Measurements from ENCODE around the gene PDCD7.
"Not testable (repeated sequence)": the region's sequence is repeated elsewhere in the genome, so short reads cannot be mapped to it uniquely, and the experiment has no call there.

PDCD7 gene

DNA sequence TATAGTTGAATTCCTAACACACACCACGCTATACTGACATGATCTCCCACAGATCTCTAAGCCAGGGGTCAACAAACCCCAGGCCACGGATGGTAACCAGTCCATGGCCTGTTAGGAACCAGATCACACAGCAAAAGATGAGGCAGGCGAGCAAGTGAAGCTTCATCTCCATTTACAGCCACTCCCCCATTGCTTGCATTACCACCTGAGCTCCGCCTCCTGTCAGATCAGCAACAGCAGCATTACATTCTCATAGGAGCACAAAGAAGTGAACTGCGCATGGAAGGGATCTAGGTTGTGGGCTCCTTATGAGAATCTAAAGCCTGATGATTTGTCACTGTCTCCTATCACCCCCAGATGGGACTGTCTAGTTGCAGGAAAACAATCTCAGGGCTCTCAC, 2.7 kb downstream of the PDCD7 start:
- DNase-seq (ENCODE audit: low read depth in 2 of 2), result no peak

DNA sequence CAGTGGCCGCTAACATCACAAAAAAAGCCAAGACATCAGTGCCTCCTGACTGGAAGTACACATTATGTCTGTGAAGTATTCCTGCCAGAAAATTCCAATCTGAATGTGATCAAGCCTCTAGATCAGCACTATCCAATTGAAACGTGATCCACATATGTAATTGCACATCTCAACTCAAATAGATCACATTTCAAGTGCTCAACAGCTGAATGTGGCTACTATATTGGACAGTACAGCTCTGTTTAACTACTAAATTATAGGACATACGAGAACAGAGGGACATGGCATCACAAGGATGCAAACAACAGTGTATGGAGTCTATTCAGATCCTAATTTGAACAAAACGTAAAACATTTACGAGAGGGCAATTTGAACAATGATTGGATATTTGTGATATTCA, 18.1 kb downstream of the PDCD7 start:
- DNase-seq (ENCODE audit: low read depth in 2 of 2), result no peak

DNA sequence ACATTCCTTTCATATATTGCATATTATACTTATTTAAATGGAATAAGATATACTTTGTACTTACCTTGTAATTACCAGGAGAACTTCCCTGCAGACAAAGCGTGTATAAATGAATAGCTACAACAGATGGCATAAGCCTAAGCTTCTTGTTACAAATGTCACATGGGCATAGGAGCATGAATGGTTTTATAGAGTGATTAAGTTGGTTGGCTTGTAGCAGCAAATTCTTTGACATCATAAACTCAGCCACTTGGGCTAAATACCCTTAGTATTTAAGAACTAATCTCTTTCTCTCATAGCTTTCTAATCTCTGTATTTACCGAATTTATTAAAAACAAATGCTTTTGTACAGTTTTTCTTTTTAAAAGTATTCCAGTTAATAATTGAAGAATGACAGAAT, 18.5 kb downstream of the PDCD7 start, which contains the start of gene UBAP1L:
Gene UBAP1L, minus strand, starts transcription at position 115 of the 400 bp plus-strand sequence. CDS start 8,985 bp downstream, outside the sequence.
- DNase-seq (ENCODE audit: low read depth in 2 of 2), result no peak

DNA sequence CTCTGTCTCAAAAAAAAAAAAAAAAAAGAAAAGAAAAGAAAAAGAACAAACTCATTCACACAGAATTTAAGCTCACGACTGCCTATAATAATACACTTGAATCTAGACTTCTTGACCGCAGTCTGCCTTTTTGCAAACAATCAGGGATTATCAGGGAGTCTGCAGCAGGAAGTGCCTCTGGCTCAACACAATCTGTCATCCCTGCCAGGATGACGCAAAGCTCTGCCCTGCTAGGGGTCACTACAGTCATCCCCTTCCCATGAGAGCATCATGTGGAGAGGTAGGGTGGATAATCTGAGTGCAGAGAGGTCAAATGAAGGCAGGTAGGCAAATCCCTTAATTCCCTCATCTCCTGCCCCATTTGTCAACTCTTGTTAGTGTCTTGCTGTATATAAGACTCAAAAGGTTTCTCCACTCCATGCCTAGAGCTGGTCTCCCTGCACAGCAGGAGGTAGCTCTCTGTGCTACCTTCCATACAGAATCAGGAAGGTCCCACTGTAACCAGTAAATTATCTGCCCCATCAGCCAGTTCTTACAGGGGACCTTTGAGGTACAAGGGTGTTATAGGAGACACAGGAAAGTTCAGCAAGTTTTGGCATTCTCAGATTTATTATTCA, 22.8 kb downstream of the PDCD7 start:
- DNase-seq (ENCODE audit: low read depth in 2 of 2), result no peak

GRCh38 chr15:65106011-65106590, 27.5 kb downstream of the PDCD7 start:
- no peak for DNase-seq (ENCODE audit: low read depth in 2 of 2)

DNA sequence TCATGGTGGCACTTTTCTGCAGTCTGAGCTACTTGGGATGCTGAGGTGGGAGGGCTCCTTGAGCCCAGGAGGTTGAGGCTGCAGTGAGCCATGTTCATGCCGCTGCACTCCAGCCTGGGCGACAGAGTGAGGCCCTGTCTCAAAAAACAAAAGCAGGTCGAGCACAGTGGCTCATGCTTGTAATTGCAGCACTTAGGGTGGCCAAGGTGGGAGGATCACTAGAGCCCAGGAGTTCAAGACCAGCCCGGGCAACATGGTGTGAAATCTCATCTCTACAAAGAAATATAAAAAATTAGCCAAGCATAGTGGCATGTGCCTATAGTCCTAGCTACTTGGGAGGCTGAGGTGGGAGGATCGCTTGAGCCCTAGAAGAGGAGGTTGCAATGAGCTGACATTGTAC, 28.6 kb downstream of the PDCD7 start:
- DNase-seq (ENCODE audit: low read depth in 2 of 2), result no peak

GRCh38 chr15:65102912-65103311, 30.7 kb downstream of the PDCD7 start:
- no peak for DNase-seq (ENCODE audit: low read depth in 2 of 2)

DNA sequence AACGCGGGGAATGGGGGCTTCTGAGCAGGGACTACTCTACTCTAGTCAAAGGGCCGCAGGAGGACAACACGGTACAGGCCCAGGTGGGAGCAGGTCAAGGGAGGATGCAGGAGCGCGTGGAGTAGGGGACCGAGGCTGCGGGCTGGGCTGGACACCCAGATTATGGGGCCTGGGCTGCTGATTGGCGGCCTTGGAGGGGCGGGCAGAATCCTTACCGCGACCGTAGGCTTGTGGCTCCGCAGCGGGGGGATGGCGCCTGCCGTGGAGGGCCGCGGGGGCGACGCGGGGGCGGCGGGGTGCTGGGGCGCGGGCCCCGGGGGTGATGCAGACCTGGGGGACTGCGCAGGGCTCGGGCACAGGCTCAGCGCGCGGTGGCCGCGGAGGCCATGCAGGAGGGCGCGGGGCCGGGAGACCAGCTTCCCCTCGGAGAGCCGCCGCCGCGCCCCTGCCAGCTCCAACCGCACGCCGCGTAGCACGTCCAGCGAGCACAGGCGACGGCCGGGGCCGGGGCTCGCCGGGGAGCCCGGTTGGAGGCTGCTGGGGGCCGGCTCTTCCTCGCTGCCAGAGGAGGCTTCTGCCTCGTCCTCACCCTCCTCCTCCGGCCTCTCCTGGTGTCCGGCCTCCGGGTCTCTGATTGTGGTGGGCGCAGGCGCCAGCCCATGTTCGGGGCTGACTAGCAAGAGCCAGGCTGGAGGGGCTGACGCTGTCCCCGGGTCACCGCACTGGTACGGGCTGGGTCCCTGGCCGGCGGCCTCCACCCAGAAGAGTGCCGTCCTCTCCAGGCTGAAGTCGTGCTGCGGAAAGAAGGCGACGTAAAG, 31.5 kb downstream of the PDCD7 start:
- no peak for DNase-seq (ENCODE audit: low read depth in 2 of 2)

GRCh38 chr15:65101411-65101890, 32.2 kb downstream of the PDCD7 start:
- DNase-seq (ENCODE audit: low read depth in 2 of 2), result peak in 1 of 2 donors; percentile 17

- DNase-seq (ENCODE audit: low read depth in 2 of 2), result no peak
Observed at GRCh38 chr15:65100442-65100841, 33.2 kb downstream of the PDCD7 start.

DNA sequence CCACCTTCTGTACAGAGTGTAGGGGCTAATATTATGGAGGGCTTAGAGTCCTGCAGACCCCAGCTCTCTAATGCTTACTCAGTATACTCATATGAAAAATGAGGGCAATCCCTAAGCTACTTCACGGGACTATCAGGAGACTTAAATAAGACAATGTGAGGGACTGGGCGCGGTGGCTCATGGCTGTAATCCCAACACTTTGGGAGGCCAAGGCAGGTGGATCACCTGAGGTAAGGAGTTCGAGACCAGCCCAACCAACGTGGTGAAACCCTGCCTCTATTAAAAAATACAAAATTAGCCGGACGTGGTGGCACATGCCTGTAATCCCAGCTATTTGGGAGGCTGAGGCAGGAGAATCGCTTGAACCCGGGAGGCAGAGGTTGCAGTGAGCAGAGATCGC, 33.8 kb downstream of the PDCD7 start:
- not testable (repeated sequence) for DNase-seq (ENCODE audit: low read depth in 2 of 2)

DNA sequence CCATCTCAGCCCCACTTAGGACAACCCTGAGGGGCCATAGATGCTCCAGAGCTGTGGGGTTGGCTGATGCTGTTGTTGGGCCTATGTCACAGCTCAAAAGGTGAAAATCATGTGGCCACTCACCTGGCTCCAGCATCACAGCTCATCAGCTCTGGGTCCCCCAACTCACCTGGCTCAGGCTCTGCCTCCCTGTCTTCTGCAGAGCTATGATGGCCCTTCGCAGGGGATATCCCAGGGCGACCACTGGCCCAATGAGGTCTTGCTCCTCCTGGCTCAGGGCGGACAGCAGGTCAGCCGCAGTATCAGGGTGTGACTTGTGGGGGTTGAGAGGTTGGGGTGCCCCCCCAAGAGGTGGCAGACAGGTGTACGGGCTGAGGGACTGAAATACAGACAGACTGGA, 34.3 kb downstream of the PDCD7 start:
- no peak for DNase-seq (ENCODE audit: low read depth in 2 of 2)

GRCh38 chr15:65097651-65098263, 35.9 kb downstream of the PDCD7 start:
- DNase-seq (ENCODE audit: low read depth in 2 of 2), result no peak

DNA sequence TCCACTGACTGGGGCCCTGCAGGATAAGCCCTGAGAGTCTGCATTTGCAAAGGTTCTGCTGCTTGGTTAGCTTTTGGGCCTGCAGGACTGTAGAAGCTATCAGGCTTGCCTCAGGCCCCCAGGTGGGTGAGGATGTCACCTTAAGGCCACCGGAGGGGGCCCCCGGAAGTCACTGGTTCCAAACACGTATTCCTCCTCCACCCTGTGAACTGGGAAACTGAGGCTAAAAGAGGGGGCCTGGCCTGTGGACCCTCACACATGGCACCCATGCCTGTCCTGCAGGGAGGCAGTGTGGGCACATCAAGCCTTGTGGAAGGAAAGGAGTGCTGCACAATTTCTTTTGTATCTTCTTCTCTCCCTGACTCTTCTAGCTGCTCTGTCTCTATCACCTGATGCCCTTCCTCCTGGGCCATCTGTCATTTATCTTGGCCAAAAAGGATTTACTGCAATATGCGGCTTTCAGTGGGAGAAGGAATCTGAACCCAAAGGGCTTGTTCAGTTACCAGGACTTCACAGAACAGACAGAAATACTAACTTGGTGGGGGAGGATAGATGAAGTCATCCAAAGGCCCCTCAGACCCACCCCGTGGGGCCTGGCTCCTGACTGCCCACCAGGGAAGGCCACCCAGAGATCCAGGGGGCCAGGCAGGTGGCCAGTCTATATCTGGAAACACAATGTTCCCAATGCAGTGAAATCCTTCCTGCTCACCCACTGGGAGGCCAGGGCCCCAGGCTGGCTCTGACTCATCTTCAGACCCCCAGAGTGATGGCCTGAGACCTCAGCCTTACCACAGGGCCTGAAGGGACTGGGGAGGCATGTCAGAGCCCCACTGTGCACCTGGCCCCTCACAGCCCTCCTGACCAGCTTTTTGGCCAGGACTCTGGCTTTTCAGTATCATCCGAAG, 36.9 kb downstream of the PDCD7 start:
- no peak for DNase-seq (ENCODE audit: low read depth in 2 of 2)

DNA sequence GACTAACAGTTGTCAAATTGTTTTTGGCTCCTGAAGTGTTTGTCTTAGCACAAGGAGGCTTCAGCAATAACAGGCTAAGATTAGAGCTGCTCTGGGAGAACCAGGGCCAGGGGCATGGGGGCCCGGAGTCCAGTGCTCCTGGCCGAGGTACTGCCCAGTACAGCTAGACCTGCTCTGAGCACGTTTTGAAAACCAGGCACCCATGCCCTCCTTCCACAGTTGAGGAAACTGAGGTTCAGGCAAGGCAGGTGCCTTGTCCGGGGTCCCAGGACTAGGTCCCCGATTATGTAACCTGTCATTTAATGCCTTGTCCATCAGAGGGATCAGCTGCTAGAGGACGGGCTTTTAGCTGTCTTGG, 37.9 kb downstream of the PDCD7 start:
- DNase-seq (ENCODE audit: low read depth in 2 of 2), result no peak

DNA sequence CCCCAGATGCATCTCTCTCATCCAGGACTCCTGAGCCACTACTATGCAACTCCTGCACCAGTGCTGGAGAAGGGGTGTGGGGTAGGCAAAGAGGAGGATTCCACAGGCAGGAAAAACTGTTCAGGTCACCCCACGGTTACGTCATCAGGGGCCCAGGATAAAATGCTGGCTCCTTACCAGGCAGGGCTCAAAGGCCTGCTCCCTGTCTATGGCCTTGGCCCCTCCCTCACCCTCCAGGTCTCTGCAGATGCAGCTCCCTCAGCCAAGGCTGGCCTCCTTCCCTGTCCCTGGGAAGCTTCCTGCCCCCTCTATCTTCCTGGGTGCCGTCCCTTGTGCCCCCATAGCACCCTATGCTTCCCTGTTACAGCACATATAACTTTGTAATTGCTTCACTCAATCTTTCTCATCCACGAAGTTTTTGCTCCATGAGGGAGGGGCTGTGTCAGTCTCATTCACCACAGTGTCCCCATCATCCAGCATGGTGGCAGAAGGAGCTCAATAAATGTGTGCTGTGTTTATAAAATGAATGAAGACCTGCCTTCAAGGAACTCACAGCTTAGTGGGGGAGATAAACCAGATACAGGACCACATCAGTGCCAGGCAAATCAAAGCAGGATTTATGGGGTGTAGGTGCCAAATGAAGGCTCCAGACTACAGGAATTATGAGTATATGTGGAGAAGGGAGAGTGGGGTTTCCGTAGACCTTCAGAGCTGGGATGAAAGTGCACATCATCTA, 38.4 kb downstream of the PDCD7 start:
- no peak for DNase-seq (ENCODE audit: low read depth in 2 of 2)

- no peak for DNase-seq (ENCODE audit: low read depth in 2 of 2)
Observed at GRCh38 chr15:65094294-65094995, 39.2 kb downstream of the PDCD7 start.

GRCh38 chr15:65093793-65094170, 39.8 kb downstream of the PDCD7 start:
- not testable (repeated sequence) for DNase-seq (ENCODE audit: low read depth in 2 of 2)

- DNase-seq (ENCODE audit: low read depth in 2 of 2), result no peak
Observed at GRCh38 chr15:65092911-65093792, 40.5 kb downstream of the PDCD7 start.

Data from stimulated activated CD8-positive, alpha-beta memory T cell treated with anti-CD3 and anti-CD28 coated beads, Interleukin-2, amount 100 ng/mL, for 1 hour (primary cell).